COLO829 (cell line): Measurements from ENCODE around the gene NUP210L.
A peak's percentile ranks its signal among the peaks of the same experiment; 100 is the strongest.
"Not testable (repeated sequence)": the region's sequence is repeated elsewhere in the genome, so short reads cannot be mapped to it uniquely, and the experiment has no call there.

ENCODE experiments used
- DNase-seq: peaks from one replicate; pipeline ENCODE4 v3.0.0; 2012; ENCODE audit warnings: low spot score

Gene NUP210L

DNA sequence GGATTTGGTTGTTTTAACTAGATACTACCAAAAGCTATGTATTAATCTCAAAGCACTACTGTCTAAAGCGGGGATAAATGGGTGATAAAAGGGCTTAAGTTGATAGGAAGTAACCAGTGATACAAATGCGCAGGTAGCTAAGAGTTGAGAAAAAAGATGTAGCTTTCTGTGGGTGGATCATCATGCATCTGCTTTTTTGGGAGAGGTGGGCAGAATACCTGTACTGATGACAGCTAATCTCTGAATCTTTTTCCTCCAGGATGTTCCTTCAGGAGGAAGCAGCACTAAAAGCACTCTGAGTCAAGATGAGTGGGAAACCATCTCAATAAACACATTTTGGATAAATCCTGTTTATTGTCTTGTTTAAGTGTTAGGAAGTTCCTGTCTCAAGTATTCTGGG lies 163.1 kb downstream of the NUP210L start:
- DNase-seq = no peak

- no peak for DNase-seq
These were observed 163.7 kb downstream of the NUP210L start for GRCh38 chr1:153991151-153991630.

DNA sequence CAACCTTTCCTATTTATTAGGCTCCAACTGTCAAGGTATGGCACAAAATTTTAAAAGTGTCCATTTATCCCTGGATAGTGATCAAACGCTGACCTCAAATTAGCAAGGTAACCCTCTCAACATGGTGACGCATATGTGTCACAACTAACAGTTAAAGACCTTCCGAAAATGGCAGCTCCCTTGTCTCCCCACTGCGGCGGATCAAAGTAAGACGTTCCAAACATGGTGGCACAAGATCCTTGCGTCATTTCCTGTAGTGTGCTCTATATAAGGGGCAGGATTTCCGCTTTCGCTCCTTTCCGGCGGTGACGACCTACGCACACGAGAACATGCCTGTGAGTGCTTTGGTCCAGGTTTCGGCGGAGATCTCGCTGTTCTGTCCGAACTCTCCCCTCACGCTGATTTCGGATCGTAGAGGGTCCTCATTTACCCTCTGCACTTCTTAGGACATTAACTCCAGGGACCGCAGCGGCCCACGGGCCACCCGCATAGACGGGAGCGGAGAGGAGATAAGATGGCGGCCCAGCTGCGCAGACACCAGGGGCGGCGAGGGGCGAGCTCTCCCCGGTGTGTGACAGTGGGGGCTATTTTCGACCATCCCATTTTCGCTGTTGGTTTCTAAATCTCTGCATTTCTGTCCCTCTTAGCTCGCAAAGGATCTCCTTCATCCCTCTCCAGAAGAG lies 164.3 kb downstream of the NUP210L start, which contains the start of gene RPS27:
Gene RPS27 (plus strand): TSS at position 295 of the 683 bp plus-strand sequence. CDS start 35 bp downstream, at position 330.
- DNase-seq = peak; percentile 100

DNA sequence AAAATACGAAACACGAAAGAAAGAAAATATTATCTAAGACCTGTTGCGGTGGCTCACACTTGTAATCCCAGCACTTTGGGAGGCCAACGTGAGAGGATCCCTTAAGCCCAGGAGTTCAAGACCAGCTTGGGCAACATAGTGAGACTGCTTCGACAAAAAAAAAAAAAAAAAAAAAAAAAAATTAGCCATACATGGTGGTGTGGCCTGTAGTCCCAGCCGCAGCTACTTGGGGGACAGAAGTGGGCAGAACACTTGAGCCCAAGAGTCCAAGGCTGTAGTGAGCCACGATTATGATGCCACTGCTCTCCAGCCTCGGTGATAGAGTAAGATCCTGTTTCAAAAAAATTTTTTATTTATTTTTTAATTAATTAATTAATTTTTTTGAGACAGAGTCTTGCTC lies 167.3 kb downstream of the NUP210L start:
- no peak for DNase-seq

DNA sequence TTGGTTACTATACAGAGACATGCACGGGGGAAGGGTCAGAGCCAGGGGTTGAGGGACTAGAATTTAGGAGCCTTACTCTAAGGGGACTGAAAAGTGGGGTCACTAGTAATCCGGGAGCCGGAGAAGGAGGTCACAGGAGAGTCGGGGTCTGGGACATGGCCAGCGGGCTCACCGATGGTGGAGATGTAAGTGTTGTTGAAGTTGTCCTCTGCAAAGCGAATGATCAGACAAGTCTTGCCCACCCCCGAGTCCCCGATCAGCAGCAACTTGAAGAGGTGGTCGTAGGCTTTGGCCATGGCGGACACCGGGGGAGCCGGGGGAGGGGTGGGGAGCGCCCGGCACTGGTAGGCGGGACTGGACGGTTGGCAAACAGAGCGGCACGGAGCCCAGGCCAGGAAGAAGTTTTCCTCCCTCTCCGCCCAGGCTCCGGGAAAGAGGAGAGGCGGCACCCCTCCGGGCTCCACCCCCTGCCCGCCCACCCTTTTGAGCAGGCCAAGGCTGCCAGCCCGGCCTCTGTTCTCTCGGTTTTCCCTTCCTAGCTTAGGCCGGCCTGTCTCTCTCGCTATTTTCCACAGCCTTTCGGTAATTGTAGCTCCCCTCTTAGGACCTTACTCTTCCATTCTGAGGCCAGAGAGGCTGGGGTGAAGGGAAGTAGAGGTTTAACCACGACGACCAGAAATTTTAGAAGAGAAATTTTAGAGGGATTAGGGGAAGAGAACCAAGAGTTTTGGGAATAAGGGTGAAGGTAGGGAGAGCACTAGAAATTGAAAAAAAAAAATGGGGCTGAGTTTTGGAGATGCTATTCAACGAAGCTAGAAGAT lies 168.7 kb downstream of the NUP210L start, which contains the start of gene RAB13:
Gene RAB13 (minus strand): TSS at position 399 of the 821 bp plus-strand sequence. CDS start 103 bp downstream, at position 296.
- DNase-seq = peak; percentile 95

DNA sequence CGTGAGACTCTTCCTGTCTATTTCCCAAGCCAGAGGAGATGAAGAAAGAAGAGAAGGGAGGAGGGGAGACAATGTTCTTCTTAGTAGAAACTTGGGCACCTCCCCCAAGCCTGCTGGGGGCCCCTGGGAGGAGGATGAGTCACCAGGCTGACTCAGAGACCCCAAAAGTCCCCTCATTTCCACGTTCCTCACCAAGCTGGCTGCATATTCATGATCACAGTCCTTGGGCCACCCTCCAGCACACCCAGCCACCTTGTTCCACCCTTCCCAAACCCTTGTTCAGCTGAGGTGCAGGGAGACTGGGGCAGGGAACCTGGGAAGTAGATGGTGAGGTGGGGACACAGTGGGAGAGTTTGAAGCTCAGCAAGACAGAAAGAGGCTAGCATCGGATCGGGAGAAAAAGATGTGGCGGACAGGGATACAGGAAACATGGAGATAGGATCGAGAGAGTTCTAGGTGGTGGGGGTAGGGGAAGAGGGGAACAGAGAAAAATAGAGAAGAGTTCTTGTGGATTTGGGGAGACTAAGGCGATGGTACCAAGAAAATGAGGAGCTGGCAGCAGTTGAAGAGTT lies 169.4 kb downstream of the NUP210L start:
- no peak for DNase-seq

GRCh38 chr1:153984123-153984894 lies 170.6 kb downstream of the NUP210L start:
- no peak for DNase-seq

GRCh38 chr1:153981735-153982134 lies 173.1 kb downstream of the NUP210L start:
- not testable (repeated sequence) for DNase-seq

DNA sequence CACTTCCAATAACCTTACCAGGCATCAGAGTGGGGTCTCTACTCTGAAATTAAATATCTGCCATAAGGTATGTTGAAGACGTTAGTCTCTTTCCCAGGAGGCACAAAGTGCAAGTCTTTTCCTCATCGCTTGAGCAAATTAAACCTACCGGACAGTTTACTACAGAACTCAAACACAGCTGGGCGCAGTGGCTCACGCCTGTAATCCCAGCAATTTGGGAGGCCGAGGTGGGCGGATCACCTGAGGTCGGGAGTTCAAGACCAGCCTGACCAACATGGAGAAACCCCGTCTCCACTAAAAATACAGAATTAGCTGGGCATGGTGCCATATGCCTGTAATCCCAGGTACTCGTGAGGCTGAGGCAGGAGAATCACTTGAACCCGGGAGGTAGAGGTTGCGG lies 175.8 kb downstream of the NUP210L start:
- not testable (repeated sequence) for DNase-seq

- no peak for DNase-seq
These were observed 176.5 kb downstream of the NUP210L start for GRCh38 chr1:153978274-153978909.

GRCh38 chr1:153977250-153978240 lies 177.3 kb downstream of the NUP210L start, which contains the start of gene JTB:
Gene JTB, minus strand, starts transcription at chr1:153977674. Its CDS starts 422 bp downstream, at chr1:153977252.
- peak; percentile 87 for DNase-seq

DNA sequence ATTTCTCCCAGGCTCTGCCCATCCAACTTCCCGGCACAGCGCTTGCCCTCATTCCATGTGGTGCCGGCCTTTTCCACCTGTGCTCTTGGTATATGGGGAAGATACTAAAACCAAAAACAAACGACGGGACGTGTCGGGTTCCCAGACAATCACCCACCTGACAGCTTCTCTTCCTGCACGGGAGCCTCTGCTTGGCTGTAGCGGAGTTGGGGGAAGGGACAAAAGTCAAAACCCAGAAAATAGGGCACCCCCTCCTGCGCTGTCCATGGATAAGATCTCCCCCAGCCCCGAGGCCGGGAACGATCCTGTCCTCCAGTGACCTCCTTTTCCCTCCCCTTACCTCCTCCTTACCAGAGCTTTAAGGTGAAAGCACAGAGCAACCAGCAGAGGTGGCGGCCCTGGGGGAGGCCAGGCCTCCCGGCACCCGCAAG lies 178.0 kb downstream of the NUP210L start:
- DNase-seq = no peak

DNA sequence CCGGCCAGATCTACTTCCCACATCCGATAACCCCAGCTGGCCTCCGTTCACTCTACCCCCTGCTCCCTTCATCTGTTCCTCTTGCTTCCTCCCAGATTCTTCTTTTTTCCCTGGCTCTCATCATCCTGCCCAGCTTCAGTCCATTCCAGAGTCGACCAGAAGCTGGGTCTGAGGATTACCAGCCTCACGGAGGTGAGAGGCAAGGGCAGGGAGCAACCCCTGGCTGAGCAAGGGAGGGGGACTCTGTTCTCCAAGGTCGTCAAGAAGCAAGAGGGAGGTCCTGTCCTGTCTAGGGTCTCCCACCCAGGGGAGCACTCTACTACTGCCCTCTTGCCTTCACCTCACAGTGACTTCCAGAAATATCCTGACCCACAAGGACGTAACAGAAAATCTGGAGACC lies 181.3 kb downstream of the NUP210L start:
- DNase-seq = no peak

- DNase-seq = no peak
These were observed 181.8 kb downstream of the NUP210L start for GRCh38 chr1:153973071-153973470.

DNA sequence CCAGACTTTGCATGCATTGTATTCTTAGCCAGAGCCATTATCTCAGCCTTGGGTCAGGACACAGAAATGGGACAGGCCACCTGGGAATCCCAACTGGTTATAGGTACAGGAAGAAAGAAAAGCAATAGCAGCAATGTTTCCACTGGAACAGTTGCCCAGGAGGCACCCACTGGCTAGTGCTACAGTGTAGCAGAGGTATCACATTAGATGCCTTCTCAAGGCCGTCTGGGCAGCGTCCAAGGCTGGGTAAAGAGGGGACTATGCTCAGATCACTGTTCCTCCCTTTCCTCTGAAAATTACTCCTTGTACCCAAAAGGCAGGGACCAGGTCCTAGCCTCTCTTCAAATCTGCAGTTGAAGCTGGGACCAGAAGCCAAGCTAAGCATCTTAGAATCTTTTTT lies 184.5 kb downstream of the NUP210L start:
- no peak for DNase-seq

DNA sequence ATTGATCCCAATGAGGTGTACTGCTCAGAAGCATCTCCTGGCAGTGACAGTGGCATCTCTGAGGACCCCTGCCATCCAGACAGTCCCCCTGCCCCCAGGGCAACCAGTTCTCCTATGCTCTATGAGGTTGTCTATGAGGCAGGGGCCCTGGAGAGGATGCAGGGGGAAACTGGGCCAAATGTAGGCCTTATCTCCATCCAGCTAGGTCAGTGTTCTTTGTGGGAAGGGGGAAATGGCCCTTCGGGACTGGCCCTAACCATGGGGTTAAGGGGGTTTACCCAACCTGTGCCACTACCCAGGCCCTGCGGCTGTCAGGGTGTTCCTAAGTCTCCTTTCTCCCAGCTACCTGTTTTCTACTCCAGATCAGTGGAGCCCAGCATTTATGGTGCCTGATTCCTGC lies 185.9 kb downstream of the NUP210L start:
- DNase-seq = no peak

DNA sequence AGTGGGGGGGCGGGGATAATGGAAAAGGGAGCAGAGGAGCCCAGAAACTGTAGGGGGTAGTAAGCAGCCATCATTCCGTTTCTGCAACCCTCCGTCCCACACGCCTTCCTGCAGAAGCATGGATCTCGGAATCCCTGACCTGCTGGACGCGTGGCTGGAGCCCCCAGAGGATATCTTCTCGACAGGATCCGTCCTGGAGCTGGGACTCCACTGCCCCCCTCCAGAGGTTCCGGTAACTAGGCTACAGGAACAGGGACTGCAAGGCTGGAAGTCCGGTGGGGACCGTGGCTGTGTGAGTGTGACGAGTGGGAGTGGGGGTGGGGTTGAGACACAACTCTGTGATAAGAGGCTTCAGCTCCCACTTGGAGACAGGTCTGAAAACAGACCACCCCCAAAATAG lies 186.5 kb downstream of the NUP210L start:
- DNase-seq = no peak

DNA sequence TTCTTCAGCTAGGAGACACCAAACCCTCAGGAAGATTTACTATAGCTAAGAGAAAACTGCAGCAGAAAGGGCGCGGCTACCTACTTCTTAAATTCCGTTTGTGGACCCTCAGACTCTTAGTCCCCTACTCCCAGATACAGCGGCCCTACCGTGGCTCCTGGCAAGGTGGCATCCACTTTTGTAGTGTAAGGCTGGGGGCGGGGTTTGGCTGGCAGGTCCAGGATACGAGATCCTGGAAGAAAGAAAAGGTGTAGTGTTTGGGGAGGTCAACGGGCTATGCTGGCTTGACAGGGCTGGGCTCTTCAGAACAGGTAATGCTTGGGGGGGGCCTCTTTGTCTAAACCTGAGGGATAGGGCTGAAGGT lies 186.9 kb downstream of the NUP210L start:
- no peak for DNase-seq

DNA sequence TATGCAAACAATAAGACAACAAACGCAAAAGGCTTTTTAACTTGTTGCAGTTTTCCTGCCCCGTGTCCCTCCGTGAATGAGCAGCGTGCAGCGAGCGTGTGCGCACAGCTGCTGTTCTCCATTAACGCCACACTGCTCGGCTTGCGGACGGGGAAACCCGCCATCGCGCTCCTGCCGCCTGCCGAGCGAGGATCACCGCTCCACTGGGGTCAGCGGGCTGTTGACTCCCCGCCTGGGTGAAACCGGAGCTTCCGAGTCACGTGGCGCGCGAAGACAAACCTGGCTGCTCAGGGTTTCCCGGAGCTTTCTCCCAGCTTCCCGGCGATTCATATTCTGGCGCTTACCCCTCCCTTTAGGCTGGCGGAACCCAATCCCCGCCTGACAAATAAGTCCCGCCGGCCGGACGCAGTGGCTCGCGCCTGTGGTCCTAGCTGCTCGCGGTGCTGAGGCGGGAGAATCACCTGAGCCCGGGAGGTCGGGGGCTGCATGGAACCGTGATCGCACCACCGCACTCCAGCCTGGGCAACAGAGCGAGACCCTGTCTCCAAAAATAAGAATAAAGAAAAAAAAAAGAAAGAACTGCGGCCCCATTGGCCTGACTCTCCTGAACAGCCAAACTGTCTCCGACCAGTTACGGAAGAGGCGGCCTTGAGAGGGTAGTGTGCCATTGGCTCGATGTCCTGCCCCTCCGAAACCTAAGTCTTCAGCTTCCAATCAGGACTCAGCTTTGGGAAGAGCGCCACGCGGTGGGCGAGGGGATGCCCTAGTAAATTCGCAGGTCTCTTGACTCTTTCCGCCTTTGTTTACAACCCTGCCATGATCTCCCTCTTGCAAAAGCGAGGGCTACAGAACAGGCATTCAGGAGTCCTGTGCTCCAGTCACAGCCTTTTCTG lies 187.5 kb downstream of the NUP210L start, which contains the start of gene CREB3L4:
Gene CREB3L4 (plus strand): TSS at position 796 of the 893 bp plus-strand sequence. CDS start 624 bp downstream, outside the sequence.
- peak; percentile 87 for DNase-seq
